HepG2 (cell line): Measurements from ENCODE around the gene LMTK2.

Source experiments
- ATRX ChIP-seq: sonication (generic); formaldehyde crosslinking; IDR thresholded peaks from 2 replicates; pipeline ENCODE4 v1.4.0; 2020; ENCODE audit warnings: missing genetic modification reagents, borderline replicate concordance
- EZH2 ChIP-seq: conservative IDR thresholded peaks from 2 replicates; pipeline ENCODE4 v1.6.1; 2012; ENCODE audit warnings: mild to moderate bottlenecking, low read depth, low read length, moderate library complexity
- MAFK ChIP-seq, 2 experiments: IDR thresholded peaks in 1 of 2; conservative IDR thresholded peaks in 1 of 2; 2 replicates each; pipeline ENCODE4 v1.6.1; 2011; ENCODE audit warnings: improper control_type of control experiment in 2 of 2, low read length in 2 of 2
- NFE2L1 ChIP-seq: sonication (generic); formaldehyde crosslinking; IDR thresholded peaks from 2 replicates; pipeline ENCODE4 v1.4.0; 2020; ENCODE audit warnings: missing genetic modification reagents, mild to moderate bottlenecking, borderline replicate concordance
- SMC3 ChIP-seq: IDR thresholded peaks from 2 replicates; pipeline ENCODE4 v1.6.1; 2011; ENCODE audit warnings: low read length, improper control_type of control experiment
- ZNF253 ChIP-seq: sonication (generic); formaldehyde crosslinking; IDR thresholded peaks from 2 replicates; pipeline ENCODE4 v1.8.0; 2022; ENCODE audit warnings: mild to moderate bottlenecking, missing genetic modification reagents, borderline replicate concordance
- TF ChIP-seq, protein P1 (sequence below): sonication (generic); formaldehyde crosslinking; IDR thresholded peaks from 2 replicates; pipeline ENCODE4 v1.5.0; 2020; ENCODE audit warnings: mild to moderate bottlenecking, missing genetic modification reagents, moderate library complexity
- TF ChIP-seq, protein P2 (sequence below): IDR thresholded peaks from 2 replicates; pipeline ENCODE4 v1.6.1; 2016; ENCODE audit warnings: missing compliant biosample characterization, missing genetic modification reagents, borderline replicate concordance
- TF ChIP-seq, protein P3 (sequence below): sonication (generic); formaldehyde crosslinking; IDR thresholded peaks from 2 replicates; pipeline ENCODE4 v1.5.1; 2020; ENCODE audit warnings: mild to moderate bottlenecking, missing genetic modification reagents, moderate library complexity
- TF ChIP-seq, protein P4 (sequence below), 2 experiments: fragments of 450-650 bp in 1 of 2; sonication (generic) in 1 of 2; formaldehyde crosslinking; IDR thresholded peaks; 2 replicates each; pipeline versions ENCODE4 v1.5.0 to v1.8.0; 2020 to 2022; ENCODE audit warnings: mild to moderate bottlenecking in 1 of 2, missing genetic modification reagents in 1 of 2

DNA sequence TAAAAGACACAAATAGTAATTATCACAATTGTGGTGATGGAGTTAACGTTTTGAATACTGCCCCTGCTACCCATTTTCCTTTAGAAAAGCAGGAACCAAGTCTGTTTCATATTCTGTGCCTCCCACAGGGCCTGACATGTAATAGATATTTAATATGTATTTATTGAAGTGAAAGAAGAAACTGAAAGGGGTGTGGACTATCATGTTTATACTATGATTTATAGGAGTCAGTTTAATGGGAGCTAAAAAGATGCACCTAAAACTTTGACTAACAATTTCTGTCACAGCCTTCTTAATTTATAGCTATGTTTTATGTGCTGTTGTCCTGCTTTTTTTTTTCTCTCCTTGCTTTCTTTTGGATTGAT is 80.5 kb downstream of the LMTK2 start:
- TF ChIP-seq, protein P1, sequence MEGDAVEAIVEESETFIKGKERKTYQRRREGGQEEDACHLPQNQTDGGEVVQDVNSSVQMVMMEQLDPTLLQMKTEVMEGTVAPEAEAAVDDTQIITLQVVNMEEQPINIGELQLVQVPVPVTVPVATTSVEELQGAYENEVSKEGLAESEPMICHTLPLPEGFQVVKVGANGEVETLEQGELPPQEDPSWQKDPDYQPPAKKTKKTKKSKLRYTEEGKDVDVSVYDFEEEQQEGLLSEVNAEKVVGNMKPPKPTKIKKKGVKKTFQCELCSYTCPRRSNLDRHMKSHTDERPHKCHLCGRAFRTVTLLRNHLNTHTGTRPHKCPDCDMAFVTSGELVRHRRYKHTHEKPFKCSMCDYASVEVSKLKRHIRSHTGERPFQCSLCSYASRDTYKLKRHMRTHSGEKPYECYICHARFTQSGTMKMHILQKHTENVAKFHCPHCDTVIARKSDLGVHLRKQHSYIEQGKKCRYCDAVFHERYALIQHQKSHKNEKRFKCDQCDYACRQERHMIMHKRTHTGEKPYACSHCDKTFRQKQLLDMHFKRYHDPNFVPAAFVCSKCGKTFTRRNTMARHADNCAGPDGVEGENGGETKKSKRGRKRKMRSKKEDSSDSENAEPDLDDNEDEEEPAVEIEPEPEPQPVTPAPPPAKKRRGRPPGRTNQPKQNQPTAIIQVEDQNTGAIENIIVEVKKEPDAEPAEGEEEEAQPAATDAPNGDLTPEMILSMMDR (CRISPR knock-in tag) = no peak
- TF ChIP-seq MAFK (conservative IDR thresholded peaks at IDR 0.05 in 1 of 2, IDR thresholded peaks at IDR 0.05 in 1 of 2; ENCODE audit: low read length in 2 of 2) = no peak
- TF ChIP-seq EZH2 = no peak
- TF ChIP-seq, protein P2, sequence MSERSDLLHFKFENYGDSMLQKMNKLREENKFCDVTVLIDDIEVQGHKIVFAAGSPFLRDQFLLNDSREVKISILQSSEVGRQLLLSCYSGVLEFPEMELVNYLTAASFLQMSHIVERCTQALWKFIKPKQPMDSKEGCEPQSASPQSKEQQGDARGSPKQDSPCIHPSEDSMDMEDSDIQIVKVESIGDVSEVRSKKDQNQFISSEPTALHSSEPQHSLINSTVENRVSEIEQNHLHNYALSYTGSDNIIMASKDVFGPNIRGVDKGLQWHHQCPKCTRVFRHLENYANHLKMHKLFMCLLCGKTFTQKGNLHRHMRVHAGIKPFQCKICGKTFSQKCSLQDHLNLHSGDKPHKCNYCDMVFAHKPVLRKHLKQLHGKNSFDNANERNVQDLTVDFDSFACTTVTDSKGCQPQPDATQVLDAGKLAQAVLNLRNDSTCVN (CRISPR knock-in tag) = no peak
- TF ChIP-seq NFE2L1 (CRISPR knock-in tag) = no peak
- TF ChIP-seq ZNF253 (CRISPR knock-in tag) = no peak
- no peak for TF ChIP-seq SMC3
- TF ChIP-seq, protein P3, sequence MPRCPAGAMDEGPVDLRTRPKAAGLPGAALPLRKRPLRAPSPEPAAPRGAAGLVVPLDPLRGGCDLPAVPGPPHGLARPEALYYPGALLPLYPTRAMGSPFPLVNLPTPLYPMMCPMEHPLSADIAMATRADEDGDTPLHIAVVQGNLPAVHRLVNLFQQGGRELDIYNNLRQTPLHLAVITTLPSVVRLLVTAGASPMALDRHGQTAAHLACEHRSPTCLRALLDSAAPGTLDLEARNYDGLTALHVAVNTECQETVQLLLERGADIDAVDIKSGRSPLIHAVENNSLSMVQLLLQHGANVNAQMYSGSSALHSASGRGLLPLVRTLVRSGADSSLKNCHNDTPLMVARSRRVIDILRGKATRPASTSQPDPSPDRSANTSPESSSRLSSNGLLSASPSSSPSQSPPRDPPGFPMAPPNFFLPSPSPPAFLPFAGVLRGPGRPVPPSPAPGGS = no peak
- TF ChIP-seq ATRX (CRISPR knock-in tag) = no peak
- TF ChIP-seq, protein P4, sequence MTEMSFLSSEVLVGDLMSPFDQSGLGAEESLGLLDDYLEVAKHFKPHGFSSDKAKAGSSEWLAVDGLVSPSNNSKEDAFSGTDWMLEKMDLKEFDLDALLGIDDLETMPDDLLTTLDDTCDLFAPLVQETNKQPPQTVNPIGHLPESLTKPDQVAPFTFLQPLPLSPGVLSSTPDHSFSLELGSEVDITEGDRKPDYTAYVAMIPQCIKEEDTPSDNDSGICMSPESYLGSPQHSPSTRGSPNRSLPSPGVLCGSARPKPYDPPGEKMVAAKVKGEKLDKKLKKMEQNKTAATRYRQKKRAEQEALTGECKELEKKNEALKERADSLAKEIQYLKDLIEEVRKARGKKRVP (CRISPR knock-in tag; IDR thresholded peaks at IDR 0.05) = no peak
